Neural crest cell (in vitro differentiated cells): ENCODE results near the gene IPO13. TPM values are rescaled to one million over a fixed set of nuclear protein-coding genes. Genes with fewer than 3 reads are reported as not detected.

ENCODE experiments used
- DNase-seq: peaks from one replicate; pipeline ENCODE4 v3.0.0; 2021; ENCODE audit warnings: low read depth, mixed read lengths, low spot score
- H3K27ac Mint-ChIP-seq: one replicate; pipeline ENCODE4 v1.8.0; 2021; ENCODE audit warnings: mild to moderate bottlenecking, mixed read lengths; ENCODE audit not compliant: unreplicated experiment
- H3K27me3 Mint-ChIP-seq: 2 replicates; pipeline ENCODE4 v1.8.0; 2021; ENCODE audit warnings: low read depth, mild to moderate bottlenecking, mixed read lengths
- H3K36me3 Mint-ChIP-seq: 2 replicates; pipeline ENCODE4 v1.8.0; 2021; ENCODE audit warnings: low read depth, mild to moderate bottlenecking, mixed read lengths
- H3K4me1 Mint-ChIP-seq: 2 replicates; pipeline ENCODE4 v1.8.0; 2021; ENCODE audit warnings: mixed read lengths
- H3K4me3 Mint-ChIP-seq: one replicate; pipeline ENCODE4 v1.8.0; 2021; ENCODE audit warnings: mild to moderate bottlenecking, mixed read lengths
- H3K9me3 Mint-ChIP-seq: 2 replicates; pipeline ENCODE4 v1.8.0; 2021; ENCODE audit warnings: mixed read lengths
- CTCF ChIP-seq: fragments of 200-600 bp; sonication (generic); conservative IDR thresholded peaks from 2 replicates; pipeline ENCODE4 v1.5.0; 2021; ENCODE audit warnings: antibody characterized with exemption, mild to moderate bottlenecking
- total RNA-seq: library from RNA; stranded (reverse); gene quantifications from 2 replicates; pipeline ENCODE4 v1.2.1, GENCODE V29; 2021

Gene IPO13
- total RNA-seq, 1 donor from 2014 or later, result 44.1 TPM

DNA sequence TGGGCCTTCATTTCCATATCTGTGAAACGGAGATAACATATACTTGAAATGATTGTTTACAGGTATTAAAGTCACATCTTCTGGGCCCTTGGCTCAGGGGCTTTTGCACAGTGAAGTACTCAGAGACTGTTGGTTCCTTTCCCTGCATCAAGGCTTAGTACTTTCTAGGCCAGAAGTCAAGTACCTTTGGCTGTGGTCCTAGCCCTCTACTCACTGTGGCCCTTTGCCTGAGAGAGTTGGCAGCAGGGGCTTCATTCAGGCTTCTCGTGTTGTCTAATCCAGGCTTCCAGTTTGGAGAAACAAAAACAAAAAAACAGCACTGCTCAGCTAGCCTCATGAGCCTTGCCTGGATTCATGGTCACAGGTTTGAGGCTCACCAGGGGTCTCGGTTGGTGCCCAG is 14.9 kb downstream of the IPO13 start:
- Mint-ChIP-seq H3K4me1 (no peaks in the 10 kb centered on the region), H3K27ac (no peak overlapping the region), H3K4me3 (no peak overlapping the region), H3K36me3 (peaks cover 5% of the 10 kb centered on the region), H3K27me3 (no peaks in the 10 kb centered on the region), H3K9me3 (no peaks in the 10 kb centered on the region)
- no peak for TF ChIP-seq CTCF
- DNase-seq, result no peak

DNA sequence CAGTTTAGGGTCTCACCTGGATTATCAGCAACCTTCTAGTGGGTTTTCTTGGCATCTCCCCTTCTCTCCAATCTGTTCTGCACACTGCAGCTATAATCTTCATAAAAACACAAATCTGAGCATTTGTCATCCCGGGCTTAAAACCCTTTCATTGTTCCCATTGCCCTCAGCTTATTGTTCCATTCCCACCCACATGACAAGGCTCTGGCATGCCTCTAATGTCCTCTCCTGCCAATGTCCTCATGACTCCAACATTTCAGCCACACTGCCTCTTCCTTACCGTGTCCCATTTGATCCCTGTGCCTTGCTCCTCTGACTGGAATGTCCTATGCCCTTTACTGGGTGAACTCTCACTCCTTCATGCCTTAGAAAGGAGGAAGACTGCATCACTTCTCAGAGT is 15.6 kb downstream of the IPO13 start:
- Mint-ChIP-seq H3K4me3 (no peak overlapping the region), H3K27ac (no peak overlapping the region), H3K9me3 (no peaks in the 10 kb centered on the region), H3K4me1 (no peaks in the 10 kb centered on the region), H3K36me3 (peaks cover 5% of the 10 kb centered on the region), H3K27me3 (no peaks in the 10 kb centered on the region)
- no peak for DNase-seq
- TF ChIP-seq CTCF, result no peak

- no peaks in the 10 kb centered on the region for H3K4me1 Mint-ChIP-seq
- no peak overlapping the region for H3K27ac Mint-ChIP-seq
- no peak overlapping the region for H3K4me3 Mint-ChIP-seq
- H3K27me3 Mint-ChIP-seq, result no peaks in the 10 kb centered on the region
- no peaks in the 10 kb centered on the region for H3K9me3 Mint-ChIP-seq
- no peak for TF ChIP-seq CTCF
- peaks cover 5% of the 10 kb centered on the region for H3K36me3 Mint-ChIP-seq
- no peak for DNase-seq
Measured at GRCh38 chr1:43963006-43963405, 16.3 kb downstream of the IPO13 start.

GRCh38 chr1:43963890-43964289 is 17.1 kb downstream of the IPO13 start:
- no peak for DNase-seq
- no peak for TF ChIP-seq CTCF
- Mint-ChIP-seq H3K27ac (no peak overlapping the region), H3K4me1 (no peaks in the 10 kb centered on the region), H3K9me3 (no peaks in the 10 kb centered on the region), H3K36me3 (peaks cover 3% of the 10 kb centered on the region), H3K27me3 (no peaks in the 10 kb centered on the region), H3K4me3 (no peak overlapping the region)

DNA sequence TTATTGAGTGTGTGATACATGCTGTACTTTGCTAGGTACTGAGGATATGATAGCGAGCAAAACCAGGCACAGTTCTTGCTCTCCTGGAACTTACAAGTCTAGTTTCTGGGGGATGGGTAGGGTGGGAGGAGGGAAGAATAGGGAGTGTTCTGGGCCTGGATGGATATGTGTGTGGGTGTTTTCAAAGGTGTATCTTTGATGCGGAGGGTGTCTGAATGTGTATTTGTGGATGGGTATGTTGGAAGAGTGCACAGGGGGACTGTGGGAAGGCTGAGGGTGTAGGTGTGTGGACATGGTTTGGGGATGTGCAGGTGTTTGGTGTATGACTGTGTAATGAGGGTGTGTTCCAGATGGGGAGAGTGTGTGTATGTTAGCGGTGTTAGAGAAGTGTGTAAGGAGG is 18.6 kb downstream of the IPO13 start:
- Mint-ChIP-seq H3K4me1 (peaks cover 11% of the 10 kb centered on the region), H3K36me3 (no peaks in the 10 kb centered on the region), H3K9me3 (no peaks in the 10 kb centered on the region), H3K4me3 (no peak overlapping the region), H3K27ac (no peak overlapping the region), H3K27me3 (no peaks in the 10 kb centered on the region)
- TF ChIP-seq CTCF, result no peak
- DNase-seq, result no peak
